GDM1 (cell line): ENCODE data around the gene CRTC1.

Experiments
- DNase-seq: peaks from one replicate; lab custom pipeline; 2025; lab: John Stamatoyannopoulos, UW

The CRTC1 gene

GRCh38 chr19:18783958-18784785 lies 100.7 kb downstream of the CRTC1 start:
- DNase-seq, result no peak

- no peak for DNase-seq
Measured at GRCh38 chr19:18784786-18785120, 101.3 kb downstream of the CRTC1 start.

- peak; percentile 38 for DNase-seq
Measured at GRCh38 chr19:18785179-18786124, 102.0 kb downstream of the CRTC1 start.

GRCh38 chr19:18788529-18789421 lies 105.3 kb downstream of the CRTC1 start:
- no peak for DNase-seq

GRCh38 chr19:18789422-18789869 lies 106.0 kb downstream of the CRTC1 start:
- no peak for DNase-seq

- no peak for DNase-seq
Measured at GRCh38 chr19:18789883-18790565, 106.5 kb downstream of the CRTC1 start.

DNA sequence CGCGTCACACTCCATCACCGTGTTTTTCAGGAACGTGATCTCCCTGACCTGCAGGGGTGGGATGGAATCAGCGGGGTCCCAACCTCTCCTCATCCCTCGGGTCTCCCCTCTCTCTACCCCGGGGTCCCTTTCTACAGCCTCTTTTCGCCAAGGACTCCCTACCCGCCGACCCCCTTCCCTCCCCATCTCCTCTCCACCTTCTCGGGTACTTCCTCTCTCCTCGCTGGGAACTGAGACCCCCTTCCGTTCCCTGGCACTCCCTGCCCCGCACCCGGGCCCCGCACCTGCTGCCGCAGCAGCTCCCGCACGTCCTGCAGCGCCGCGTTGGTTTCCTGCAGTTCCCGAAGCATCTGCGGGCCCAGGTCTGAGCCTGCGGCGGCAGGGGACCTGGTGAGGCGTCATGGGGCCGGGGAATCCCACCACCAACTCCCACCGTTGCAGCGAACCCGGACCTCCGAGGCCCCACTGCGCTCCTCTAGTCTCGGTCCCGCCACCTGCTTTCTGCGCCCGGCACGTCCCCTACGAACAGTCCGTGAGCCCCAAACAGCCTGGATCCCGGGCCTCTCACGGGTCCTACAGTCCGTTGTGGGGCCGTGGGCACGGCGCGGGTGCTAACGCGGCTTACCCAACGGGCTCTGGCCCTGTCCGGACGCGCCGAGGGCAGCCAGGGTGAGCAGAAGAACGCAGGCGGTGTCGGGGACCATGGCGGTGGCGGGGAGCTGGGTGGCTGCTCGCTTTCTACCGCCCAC lies 107.3 kb downstream of the CRTC1 start, which contains the start of gene COMP:
TSS of gene COMP (minus strand) at position 740 of the 749 bp plus-strand sequence. CDS start at position 704, 36 bp downstream.
- DNase-seq, result no peak

DNA sequence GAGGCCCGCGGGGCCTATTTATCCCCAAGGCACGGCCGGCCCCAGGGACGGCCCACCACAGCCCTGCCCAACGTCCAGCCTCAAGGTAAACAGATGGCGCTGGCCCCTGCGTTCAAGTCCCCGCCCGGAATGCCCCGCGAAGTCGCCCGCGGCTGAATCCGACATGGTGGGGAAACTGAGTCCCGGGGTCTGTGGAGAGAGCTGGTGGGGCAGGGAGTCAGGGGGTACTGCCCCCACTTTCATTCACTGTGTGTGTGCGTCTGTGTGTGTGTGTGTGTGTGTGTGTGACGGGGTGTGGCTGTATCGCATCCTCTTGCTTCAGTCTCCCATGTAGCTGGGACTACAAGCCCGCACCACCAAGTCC lies 107.8 kb downstream of the CRTC1 start:
- DNase-seq, result no peak

- no peak for DNase-seq
Measured at GRCh38 chr19:18792661-18793060, 109.2 kb downstream of the CRTC1 start.

DNA sequence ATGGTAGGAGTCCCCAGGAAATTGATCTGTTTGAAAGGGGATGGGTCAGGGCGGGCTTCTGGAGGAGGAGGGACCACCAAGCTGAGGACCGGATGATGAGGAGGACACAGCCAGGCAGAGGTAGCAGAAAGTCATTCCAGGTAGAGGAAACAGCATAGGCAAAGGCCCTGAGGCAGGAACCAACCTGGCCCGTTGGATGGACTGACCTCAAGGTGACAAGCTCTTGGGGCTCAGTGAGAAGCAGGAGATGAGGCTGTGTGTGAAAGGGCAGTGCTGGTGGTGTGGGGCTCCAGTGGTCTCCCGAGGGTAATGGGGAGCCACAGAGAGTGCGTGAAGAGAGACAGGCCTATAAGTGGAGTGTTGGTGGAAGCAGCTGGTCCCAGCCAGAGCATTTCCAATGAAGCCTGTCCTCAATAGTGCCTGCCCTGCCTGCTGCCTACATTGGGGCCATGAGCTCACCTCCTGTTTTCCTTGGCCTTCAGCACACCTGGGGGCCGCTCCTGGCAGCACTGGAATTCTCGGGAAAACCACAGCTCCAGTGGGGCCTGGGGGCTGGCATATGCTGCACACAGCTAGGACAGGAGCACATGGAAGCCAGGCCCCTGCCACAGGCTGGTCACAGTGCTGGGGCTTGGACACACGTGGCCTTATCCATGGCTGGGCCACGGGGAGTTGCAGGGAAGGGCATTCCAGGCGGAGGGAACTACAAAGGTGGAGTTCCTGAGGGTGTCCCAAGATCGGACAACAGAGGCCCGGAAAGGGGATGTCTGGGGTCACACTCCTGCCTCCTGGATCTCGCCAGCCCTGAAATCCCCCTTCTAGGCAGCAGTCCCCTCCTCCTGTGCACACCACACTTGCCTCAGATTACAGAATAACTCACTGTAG lies 109.9 kb downstream of the CRTC1 start:
- DNase-seq, result no peak

DNA sequence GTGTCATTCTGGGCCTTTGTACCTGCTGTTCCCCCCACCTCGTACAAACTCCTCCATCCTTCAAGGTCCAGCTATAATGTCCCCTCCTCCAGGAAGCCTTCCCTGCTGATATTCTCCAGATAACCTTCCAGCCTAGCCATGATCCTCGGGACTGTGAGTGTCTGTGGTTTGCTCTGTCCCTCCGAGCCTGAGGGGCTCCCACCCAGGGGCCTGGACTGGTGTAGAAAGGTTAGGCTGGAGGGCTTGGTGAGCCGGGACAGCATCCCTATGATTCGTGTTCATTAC lies 110.5 kb downstream of the CRTC1 start:
- DNase-seq, result no peak

GRCh38 chr19:18794692-18795091 lies 111.2 kb downstream of the CRTC1 start:
- no peak for DNase-seq

GRCh38 chr19:18795540-18795939 lies 112.1 kb downstream of the CRTC1 start:
- no peak for DNase-seq

DNA sequence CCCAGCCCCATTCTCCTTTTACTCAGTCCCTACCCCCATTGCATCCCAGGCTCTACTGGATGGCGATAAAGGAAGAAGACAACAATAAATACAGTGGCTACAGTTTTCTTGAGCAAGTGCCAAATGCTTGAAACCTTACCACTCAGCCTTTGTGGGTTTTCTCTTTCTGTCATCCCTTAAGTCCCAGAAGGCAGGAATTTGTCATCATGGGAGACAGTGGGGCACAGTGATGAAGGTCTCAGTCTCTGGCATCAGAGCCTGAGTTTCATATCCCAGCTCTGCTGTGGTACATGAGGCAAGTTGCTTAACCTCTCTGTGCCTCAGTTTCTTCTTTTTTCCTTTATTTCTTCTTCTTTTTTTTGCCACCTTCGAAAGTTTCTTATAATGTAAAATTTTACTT lies 112.8 kb downstream of the CRTC1 start:
- DNase-seq, result no peak

- DNase-seq, result no peak
Measured at GRCh38 chr19:18798384-18799352, 115.2 kb downstream of the CRTC1 start.

DNA sequence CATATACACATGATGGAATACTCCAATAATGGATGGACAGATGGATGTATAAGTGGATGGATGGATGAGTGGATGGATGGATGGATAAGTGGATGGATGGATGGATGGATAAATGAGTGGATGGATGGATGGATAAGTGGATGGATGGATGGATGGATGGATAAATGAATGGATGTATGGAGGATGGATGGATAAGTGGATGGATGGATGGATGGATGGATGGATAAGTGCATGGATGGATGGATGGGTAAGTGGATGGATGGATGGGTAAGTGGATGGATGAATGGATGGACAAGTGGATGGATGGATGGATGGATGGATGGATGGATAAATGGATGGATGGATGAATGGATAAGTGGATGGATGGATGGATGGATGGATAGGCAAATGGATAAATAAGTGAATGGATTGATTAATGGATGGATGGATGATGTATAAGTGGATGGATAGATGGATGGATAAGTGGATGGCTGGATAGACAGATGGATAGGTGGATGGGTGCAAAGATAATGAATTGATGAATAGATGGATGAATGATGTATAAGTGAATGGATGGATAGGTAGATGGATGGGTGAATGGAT lies 116.0 kb downstream of the CRTC1 start:
- no peak for DNase-seq

DNA sequence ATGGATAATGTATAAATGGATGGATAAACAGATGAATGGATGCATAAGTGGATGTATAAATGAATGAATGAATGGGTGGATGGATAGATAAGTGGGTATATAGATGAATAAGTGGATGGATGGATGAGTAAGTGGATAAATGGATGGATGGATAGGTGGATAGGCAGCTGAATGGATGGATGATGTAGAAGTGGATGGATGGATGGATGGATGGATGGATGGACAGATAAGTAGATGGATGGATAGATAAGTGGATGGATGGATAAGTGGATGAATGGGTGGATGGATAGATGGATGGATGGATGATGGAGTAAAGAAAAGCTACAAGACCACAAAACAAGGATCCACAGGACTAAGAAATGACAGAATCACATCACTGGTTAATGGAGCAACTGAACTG lies 116.6 kb downstream of the CRTC1 start:
- DNase-seq, result no peak

GRCh38 chr19:18800636-18801035 lies 117.2 kb downstream of the CRTC1 start:
- no peak for DNase-seq
